B cell (primary cell): ENCODE results near the gene EFNA3.

Source experiments
- CTCF ChIP-seq: fragments of 200-600 bp; IDR thresholded peaks from one replicate; pipeline ENCODE4 v1.8.0; 2022; ENCODE audit warnings: antibody characterized with exemption, mild to moderate bottlenecking
- EZH2 ChIP-seq: IDR thresholded peaks from 2 replicates; pipeline ENCODE4 v1.6.1; 2012; ENCODE audit warnings: borderline replicate concordance, low read depth, mild to moderate bottlenecking, moderate library complexity, low read length; ENCODE audit not compliant: insufficient read depth, poor library complexity, severe bottlenecking

GRCh38 chr1:155094622-155094948, 15.9 kb downstream of the EFNA3 start:
- TF ChIP-seq CTCF (no peak), EZH2 (no peak)
